ENCODE data around the gene C2orf49.
A peak's percentile ranks its signal among the peaks of the same experiment; 100 is the strongest.
"Not testable (repeated sequence)": the region's sequence is repeated elsewhere in the genome, so short reads cannot be mapped to it uniquely, and the experiment has no call there.

C2orf49 gene

DNA sequence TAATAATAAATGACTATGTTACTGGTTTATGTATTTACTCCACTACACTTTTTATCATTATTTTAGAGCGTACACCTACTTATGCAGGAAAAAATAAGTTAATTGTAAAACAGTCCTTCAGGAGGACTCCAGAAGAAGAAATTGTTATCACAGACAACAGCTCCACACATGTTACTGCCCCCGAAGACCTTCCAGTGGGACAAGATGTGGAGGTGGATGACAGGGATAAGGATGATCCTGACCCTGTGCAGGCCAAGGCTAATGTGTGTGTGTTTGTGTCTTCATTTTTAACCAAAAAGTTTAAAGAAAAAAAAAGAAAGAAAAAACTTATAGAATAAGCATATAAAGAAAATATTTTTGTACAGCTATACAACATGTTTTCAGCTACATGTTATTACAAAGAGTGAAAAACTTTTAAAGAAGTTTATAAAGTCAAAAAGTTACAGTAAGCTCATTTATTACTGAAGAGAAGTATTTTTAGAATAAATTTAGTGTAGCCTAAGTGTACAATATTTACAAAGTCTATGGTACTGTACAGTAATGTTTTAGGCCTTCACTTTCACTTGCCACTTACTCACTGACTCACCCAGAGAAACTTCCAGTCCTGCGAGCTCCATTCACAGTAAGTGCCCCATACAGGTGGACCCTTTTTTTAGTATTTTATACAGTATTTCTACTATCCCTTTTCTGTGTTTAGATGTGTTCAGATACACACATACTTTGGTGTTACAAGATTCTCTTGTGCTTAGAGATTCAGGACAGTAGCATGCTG, 15.3 kb upstream of the C2orf49 start:
- no peak for DNase-seq (ENCODE audit: low spot score)

DNA sequence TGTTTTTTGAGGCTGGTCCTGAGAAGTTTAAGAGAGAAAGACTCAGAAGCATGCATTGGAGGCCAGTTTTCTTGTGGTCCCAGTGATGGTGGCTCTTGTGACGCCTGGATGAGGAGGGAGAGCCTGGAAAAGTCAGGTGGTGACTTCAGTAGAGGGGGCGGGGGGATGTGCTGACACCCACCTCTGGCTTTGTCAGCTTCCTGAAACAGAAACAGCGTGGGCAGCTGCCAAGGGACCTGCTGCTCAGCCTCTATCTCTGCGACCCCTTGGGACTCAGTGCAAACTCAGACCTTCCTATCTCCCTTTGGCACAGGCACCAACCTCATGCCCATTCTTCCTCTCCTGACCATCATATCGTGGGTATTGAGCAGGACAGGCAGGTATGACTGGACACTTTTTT, 14.2 kb upstream of the C2orf49 start:
- no peak for DNase-seq (ENCODE audit: low spot score)

DNA sequence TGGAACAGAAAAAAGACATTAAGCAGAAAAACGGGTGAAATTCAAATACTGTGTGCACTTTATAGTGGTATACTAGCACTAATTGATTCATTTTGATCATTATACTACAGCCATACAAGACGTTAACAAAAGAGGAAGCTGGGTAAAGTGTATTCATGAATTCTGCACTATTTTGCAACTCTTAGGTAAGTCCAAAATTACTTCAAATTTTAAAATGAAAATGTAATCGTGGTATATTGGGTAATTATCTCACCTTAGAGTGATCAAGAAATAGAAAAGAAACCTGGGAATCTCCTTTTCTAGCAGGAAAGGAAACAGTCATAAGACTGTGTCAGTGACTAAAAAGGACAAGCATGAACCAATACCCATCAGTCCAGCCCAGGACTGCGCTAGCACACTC, 13.2 kb upstream of the C2orf49 start:
- no peak for DNase-seq (ENCODE audit: low spot score)

DNA sequence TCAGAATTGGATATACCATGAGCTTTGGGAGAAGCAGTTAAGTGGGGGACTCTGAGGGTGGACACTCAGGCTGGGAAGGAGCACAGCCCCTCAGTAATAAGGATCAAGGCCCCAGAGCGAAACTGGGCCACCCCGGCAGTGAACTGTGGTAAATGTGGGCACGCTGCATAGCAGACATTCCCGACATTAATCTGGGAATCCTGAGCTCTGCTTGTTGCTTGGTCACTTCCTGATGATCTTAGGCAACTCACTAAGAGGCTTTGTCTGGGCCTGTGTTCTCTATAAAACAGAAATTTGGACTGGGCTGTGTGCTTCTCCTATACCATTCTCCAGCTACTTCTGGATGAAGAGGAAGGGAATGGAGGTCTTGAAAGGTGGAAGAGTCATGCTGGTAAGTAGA, 12.6 kb upstream of the C2orf49 start:
- peak; percentile 58 for DNase-seq (ENCODE audit: low spot score)

- DNase-seq (ENCODE audit: low spot score), result peak; percentile 55
These were observed 11.9 kb upstream of the C2orf49 start for GRCh38 chr2:105325389-105325963.

- not testable (repeated sequence) for DNase-seq (ENCODE audit: low spot score)
These were observed 10.1 kb upstream of the C2orf49 start for GRCh38 chr2:105327271-105327670.

DNA sequence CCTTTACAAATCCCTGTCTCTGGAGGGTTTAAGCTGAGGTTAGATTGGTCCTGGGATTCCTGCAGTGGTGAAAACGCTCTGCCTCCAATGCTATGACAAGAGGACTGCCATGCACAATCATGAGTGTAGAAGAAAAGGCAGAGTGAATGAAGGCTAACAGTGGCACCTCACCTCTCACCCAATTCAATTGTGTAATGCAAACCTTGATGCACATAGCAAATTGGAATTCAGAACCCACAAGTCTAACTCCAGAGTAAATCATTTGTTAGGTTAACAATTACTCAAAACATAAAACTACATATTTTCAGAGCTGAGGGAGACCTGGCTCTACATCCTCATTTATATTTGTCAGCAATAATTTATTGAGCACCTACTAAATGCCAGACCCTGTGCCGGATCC, 9.7 kb upstream of the C2orf49 start:
- no peak for DNase-seq (ENCODE audit: low spot score)

- DNase-seq (ENCODE audit: low spot score), result no peak
These were observed 8.8 kb upstream of the C2orf49 start for GRCh38 chr2:105328281-105329196.

- DNase-seq (ENCODE audit: low spot score), result peak; percentile 24
These were observed 8.2 kb upstream of the C2orf49 start for GRCh38 chr2:105329197-105329554.

- peak; percentile 92 for DNase-seq (ENCODE audit: low spot score)
These were observed 7.5 kb upstream of the C2orf49 start, which contains the start of gene TGFBRAP1 for GRCh38 chr2:105329561-105330495. TSS of gene TGFBRAP1 (minus strand) at chr2:105329735. CDS start at chr2:105308301, 21,434 bp downstream.

DNA sequence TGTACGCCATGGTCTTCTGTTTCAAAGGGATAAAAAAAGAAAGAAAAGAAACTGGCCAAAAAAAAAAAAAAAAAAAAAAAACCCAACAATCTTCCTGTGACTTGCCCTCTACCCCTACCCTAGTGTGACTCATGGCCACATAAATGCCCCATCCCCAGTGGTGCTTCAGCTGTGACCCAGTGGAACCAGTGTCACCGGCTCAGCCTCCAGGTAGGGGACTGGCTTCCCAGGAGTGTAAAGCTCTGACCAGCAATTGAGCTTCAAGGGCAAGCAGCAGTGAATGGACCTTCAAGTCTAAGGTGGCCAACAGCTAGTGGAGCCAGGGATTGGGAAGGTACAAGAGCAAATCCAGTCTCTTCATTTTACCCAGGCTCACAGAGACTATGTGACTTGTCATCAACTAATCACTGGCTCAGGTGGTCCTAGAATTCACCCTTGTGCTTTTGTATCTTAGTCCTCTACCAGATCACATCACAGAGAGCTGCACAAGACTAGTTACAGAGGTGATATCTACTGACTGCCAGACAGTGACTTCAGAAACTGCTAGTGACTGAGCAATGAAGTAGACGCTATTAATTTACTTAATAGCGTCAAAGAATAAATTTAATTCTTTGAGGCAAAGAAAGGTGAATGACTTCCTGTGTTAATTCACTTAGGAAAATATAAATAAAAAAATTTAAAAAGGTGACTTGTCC, 6.5 kb upstream of the C2orf49 start:
- DNase-seq (ENCODE audit: low spot score), result no peak

- no peak for DNase-seq (ENCODE audit: low spot score)
These were observed 3.1 kb upstream of the C2orf49 start for GRCh38 chr2:105334211-105334610.

DNA sequence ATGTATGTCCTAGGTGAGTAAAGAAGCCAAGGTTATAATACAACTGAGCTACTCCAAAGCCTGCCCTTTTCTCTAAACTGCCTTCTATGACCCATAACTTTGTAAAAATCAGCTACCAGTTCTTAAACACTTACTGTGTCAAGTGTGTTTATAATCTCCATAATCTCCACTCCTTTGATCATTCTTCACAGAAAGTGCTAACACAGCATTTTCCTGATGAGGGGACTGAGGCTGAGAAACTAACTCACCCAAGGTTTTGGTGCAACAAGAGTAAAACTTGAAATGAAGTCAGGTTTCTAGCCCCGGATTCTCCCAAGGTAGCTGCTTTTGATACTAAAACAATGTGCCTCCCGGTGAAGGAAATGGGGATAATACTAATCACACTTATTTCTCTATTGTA, 1.9 kb upstream of the C2orf49 start:
- DNase-seq (ENCODE audit: low spot score), result no peak

GRCh38 chr2:105336786-105337121, 586 bp upstream of the C2orf49 start:
- no peak for DNase-seq (ENCODE audit: low spot score)

- no peak for DNase-seq (ENCODE audit: low spot score)
These were observed 663 bp downstream of the C2orf49 start for GRCh38 chr2:105338020-105338385.

- DNase-seq (ENCODE audit: low spot score), result no peak
These were observed 2.1 kb downstream of the C2orf49 start for GRCh38 chr2:105339414-105339813.

DNA sequence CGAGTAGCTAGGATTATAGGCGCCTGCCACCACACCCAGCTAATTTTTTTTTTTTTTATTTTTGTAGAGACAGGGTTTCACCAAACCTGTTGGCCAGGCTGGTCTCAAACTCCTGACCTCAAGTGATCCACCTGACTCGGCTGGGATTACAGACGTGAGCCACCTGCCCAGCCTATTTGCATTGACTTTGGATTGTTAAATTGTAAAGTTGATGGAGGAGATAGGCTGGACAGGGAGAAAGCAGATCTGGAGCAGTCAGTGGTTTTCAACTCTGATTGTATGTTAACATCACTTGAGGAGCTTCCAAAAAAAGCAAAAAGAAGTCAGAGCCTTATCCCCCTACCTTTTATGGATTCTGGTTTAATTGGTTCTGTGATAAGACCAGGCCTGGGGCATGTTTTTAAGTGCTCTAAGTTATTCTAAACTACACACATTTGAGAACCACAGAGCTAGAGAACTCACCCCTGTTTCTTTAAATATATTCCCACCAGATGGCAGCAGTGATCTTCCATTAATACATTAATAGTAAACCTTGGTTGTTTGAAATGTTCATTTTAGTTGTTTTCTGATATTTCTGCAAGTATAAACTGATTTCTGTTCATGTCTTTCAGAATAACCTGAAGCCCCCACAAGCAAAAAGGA, 7.5 kb downstream of the C2orf49 start:
- DNase-seq (ENCODE audit: low spot score), result peak; percentile 43

DNA sequence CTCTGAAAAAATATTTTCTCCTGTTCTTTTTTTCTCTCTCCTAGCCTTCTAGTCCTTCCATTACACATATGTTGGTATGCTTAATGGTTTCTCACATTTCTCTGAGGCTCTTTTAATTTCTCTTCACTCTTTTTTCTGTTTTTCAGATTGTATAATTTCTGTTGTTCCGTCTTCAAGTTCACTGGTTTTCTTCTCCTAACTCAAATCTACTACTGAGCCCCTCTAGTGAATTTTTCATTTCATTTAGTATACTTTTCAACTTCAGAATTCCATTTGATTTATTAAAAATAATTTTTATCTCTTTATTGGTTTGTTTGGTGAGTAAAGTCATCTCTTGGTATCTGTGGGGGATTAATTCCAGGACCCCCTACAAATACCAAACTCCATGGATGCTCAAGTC, 19.8 kb downstream of the C2orf49 start:
- no peak for DNase-seq (ENCODE audit: low spot score)

DNA sequence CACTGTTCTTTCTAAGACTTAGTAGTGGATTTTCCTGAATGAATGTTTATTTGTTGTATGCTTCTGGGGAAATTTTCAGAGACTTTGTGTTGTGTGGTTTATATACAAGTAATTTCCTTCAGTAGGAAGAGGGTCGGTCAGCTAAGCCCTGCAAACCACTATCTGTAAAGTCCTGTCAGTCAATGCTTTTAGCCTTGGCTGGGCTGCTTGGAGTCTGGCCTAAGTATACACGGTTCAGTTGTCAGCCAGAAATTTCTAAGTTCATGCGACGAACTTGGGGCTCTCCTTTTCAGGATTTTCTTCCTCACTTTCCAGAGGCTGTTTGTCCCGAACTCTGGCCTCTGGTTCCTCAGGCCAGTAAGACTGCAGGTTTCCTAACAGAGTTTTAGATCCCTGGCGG, 21.3 kb downstream of the C2orf49 start:
- no peak for DNase-seq (ENCODE audit: low spot score)

- no peak for DNase-seq (ENCODE audit: low spot score)
These were observed 24.0 kb downstream of the C2orf49 start for GRCh38 chr2:105361102-105361889.

Data from GM03348 (cell line).